Mononuclear cell (primary cell): ENCODE results near the gene COG3. TPM values are rescaled to one million over a fixed set of nuclear protein-coding genes. Genes with fewer than 3 reads are reported as not detected.

Experiments
- H3K27me3 ChIP-seq: 2 replicates; pipeline ENCODE4 v1.6.0; 2011; ENCODE audit warnings: low read length, control low read depth; ENCODE audit not compliant: insufficient read depth
- H3K4me1 ChIP-seq: 2 replicates; pipeline ENCODE4 v1.5.1; 2011; ENCODE audit warnings: mild to moderate bottlenecking, low read length, control low read depth; ENCODE audit not compliant: insufficient read depth
- H3K4me3 ChIP-seq: 2 replicates; pipeline ENCODE4 v1.5.1; 2011; ENCODE audit warnings: mild to moderate bottlenecking, low read length, moderate library complexity
- H3K9me3 ChIP-seq: 2 replicates; pipeline ENCODE4 v1.5.1; 2011; ENCODE audit warnings: low read depth, mild to moderate bottlenecking, control low read depth, low read length
- total RNA-seq: library from RNA; depleted of rRNA; stranded (reverse); fragments of >200 nt; gene quantifications from one replicate; pipeline ENCODE4 v1.2.3, GENCODE V29; 2012

The COG3 gene
- total RNA-seq, 1 donor: 40.8 TPM

GRCh38 chr13:45437947-45438346 is 26.8 kb upstream of the COG3 start:
- Histone ChIP-seq H3K4me1 (peaks cover 6% of the 10 kb centered on the region), H3K27me3 (no peaks in the 10 kb centered on the region), H3K4me3 (no peak overlapping the region), H3K9me3 (no peaks in the 10 kb centered on the region)

GRCh38 chr13:45439008-45439407 is 25.7 kb upstream of the COG3 start:
- H3K9me3 ChIP-seq: no peaks in the 10 kb centered on the region
- H3K4me3 ChIP-seq: no peak overlapping the region
- H3K4me1 ChIP-seq: peaks cover 6% of the 10 kb centered on the region
- no peaks in the 10 kb centered on the region for H3K27me3 ChIP-seq

GRCh38 chr13:45439781-45440462 is 24.8 kb upstream of the COG3 start:
- H3K27me3 ChIP-seq: no peaks in the 10 kb centered on the region
- H3K9me3 ChIP-seq: no peaks in the 10 kb centered on the region

GRCh38 chr13:45441633-45442032 is 23.1 kb upstream of the COG3 start:
- no peaks in the 10 kb centered on the region for H3K27me3 ChIP-seq
- H3K4me1 ChIP-seq: peaks cover 6% of the 10 kb centered on the region

More at GRCh38 chr13:45439781-45440462, 24.8 kb upstream of the COG3 start:
- H3K4me1 ChIP-seq: peaks cover 6% of the 10 kb centered on the region
- H3K4me3 ChIP-seq: no peak overlapping the region

GRCh38 chr13:45445053-45445452 is 19.7 kb upstream of the COG3 start:
- H3K27me3 ChIP-seq: no peaks in the 10 kb centered on the region
- H3K4me3 ChIP-seq: no peak overlapping the region
- H3K9me3 ChIP-seq: no peaks in the 10 kb centered on the region
- H3K4me1 ChIP-seq: peaks cover 6% of the 10 kb centered on the region

More at GRCh38 chr13:45441633-45442032, 23.1 kb upstream of the COG3 start:
- Histone ChIP-seq H3K4me3 (no peak overlapping the region), H3K9me3 (no peaks in the 10 kb centered on the region)

GRCh38 chr13:45446181-45446580 is 18.6 kb upstream of the COG3 start:
- H3K4me1 ChIP-seq: peaks cover 6% of the 10 kb centered on the region
- no peak overlapping the region for H3K4me3 ChIP-seq
- no peaks in the 10 kb centered on the region for H3K27me3 ChIP-seq
- no peaks in the 10 kb centered on the region for H3K9me3 ChIP-seq

GRCh38 chr13:45447050-45447661 is 17.6 kb upstream of the COG3 start:
- no peak overlapping the region for H3K4me3 ChIP-seq
- H3K9me3 ChIP-seq: no peaks in the 10 kb centered on the region
- no peaks in the 10 kb centered on the region for H3K4me1 ChIP-seq
- H3K27me3 ChIP-seq: no peaks in the 10 kb centered on the region

GRCh38 chr13:45448965-45449559 is 15.7 kb upstream of the COG3 start:
- no peaks in the 10 kb centered on the region for H3K4me1 ChIP-seq
- H3K27me3 ChIP-seq: no peaks in the 10 kb centered on the region
- H3K9me3 ChIP-seq: no peaks in the 10 kb centered on the region
- no peak overlapping the region for H3K4me3 ChIP-seq

GRCh38 chr13:45451282-45451681 is 13.5 kb upstream of the COG3 start:
- no peak overlapping the region for H3K4me3 ChIP-seq
- H3K4me1 ChIP-seq: no peaks in the 10 kb centered on the region
- H3K9me3 ChIP-seq: no peaks in the 10 kb centered on the region
- H3K27me3 ChIP-seq: no peaks in the 10 kb centered on the region

GRCh38 chr13:45454204-45454603 is 10.5 kb upstream of the COG3 start:
- H3K27me3 ChIP-seq: no peaks in the 10 kb centered on the region
- H3K9me3 ChIP-seq: peaks cover 11% of the 10 kb centered on the region
- H3K4me1 ChIP-seq: no peaks in the 10 kb centered on the region
- no peak overlapping the region for H3K4me3 ChIP-seq

- no peak overlapping the region for H3K4me3 ChIP-seq
- H3K27me3 ChIP-seq: no peaks in the 10 kb centered on the region
- H3K4me1 ChIP-seq: no peaks in the 10 kb centered on the region
- H3K9me3 ChIP-seq: peaks cover 11% of the 10 kb centered on the region
Measured at GRCh38 chr13:45456196-45456972, 8.4 kb upstream of the COG3 start.

GRCh38 chr13:45464141-45464686 is 525 bp upstream of the COG3 start:
- H3K9me3 ChIP-seq: no peaks in the 10 kb centered on the region
- no peaks in the 10 kb centered on the region for H3K27me3 ChIP-seq
- peaks cover 39% of the 10 kb centered on the region for H3K4me1 ChIP-seq
- H3K4me3 ChIP-seq: peak overlapping the region; percentile 93

GRCh38 chr13:45466359-45466758 is 1.6 kb downstream of the COG3 start:
- peaks cover 39% of the 10 kb centered on the region for H3K4me1 ChIP-seq
- no peaks in the 10 kb centered on the region for H3K27me3 ChIP-seq
- H3K9me3 ChIP-seq: no peaks in the 10 kb centered on the region
- H3K4me3 ChIP-seq: no peak overlapping the region

- peaks cover 38% of the 10 kb centered on the region for H3K4me1 ChIP-seq
- no peak overlapping the region for H3K4me3 ChIP-seq
Measured at GRCh38 chr13:45468635-45469034, 3.9 kb downstream of the COG3 start.

More at GRCh38 chr13:45468635-45469034, 3.9 kb downstream of the COG3 start:
- no peaks in the 10 kb centered on the region for H3K9me3 ChIP-seq
- no peaks in the 10 kb centered on the region for H3K27me3 ChIP-seq
